WTC11 (cell line): ENCODE data around the gene TTC28. TPM values are rescaled to one million over a fixed set of nuclear protein-coding genes. Genes with fewer than 3 reads are reported as not detected.

ENCODE experiments used
- ATAC-seq: fragments of 200-7000 bp; cut with Tn5 transposase; 2 replicates; pipeline ENCODE4 v1.10.0; 2021; ENCODE audit warnings: mild to moderate bottlenecking, moderate library complexity
- CTCF ChIA-PET: fragments of 300-600 bp; sonication (Branson Sonifier 250); formaldehyde crosslinking; loops from one replicate; lab custom pipeline; 2021; ENCODE audit warnings: antibody characterized with exemption; lab: Charles Lee
- POLR2A ChIA-PET: fragments of 350-600 bp; sonication (Branson Sonifier 250); formaldehyde crosslinking; loops from one replicate; lab custom pipeline; 2021; ENCODE audit warnings: antibody characterized with exemption; lab: Charles Lee
- DNase-seq: peaks from one replicate; pipeline ENCODE4 v3.0.0; 2021; ENCODE audit warnings: low spot score
- H3K27ac Mint-ChIP-seq: 2 replicates; pipeline ENCODE4 v1.8.0; 2021; ENCODE audit warnings: mixed read lengths
- H3K27me3 Mint-ChIP-seq: 2 replicates; pipeline ENCODE4 v1.8.0; 2021; ENCODE audit warnings: low read depth, mild to moderate bottlenecking, moderate library complexity, mixed read lengths
- H3K36me3 Mint-ChIP-seq: 2 replicates; pipeline ENCODE4 v1.8.0; 2021; ENCODE audit warnings: mixed read lengths
- H3K4me1 Mint-ChIP-seq: 2 replicates; pipeline ENCODE4 v1.8.0; 2022; ENCODE audit warnings: mixed read lengths
- H3K4me3 Mint-ChIP-seq: 2 replicates; pipeline ENCODE4 v1.8.0; 2021; ENCODE audit warnings: mild to moderate bottlenecking, moderate library complexity, mixed read lengths
- H3K9me3 Mint-ChIP-seq: 2 replicates; pipeline ENCODE4 v1.8.0; 2021; ENCODE audit warnings: mixed read lengths
- ATF1 ChIP-seq: sonication (generic); formaldehyde crosslinking; IDR thresholded peaks from 2 replicates; pipeline ENCODE4 v1.8.1; 2023; ENCODE audit warnings: mild to moderate bottlenecking, moderate library complexity, missing genetic modification reagents
- ELF4 ChIP-seq: sonication (generic); formaldehyde crosslinking; IDR thresholded peaks from 2 replicates; pipeline ENCODE4 v1.8.1; 2022; ENCODE audit warnings: low read depth, mild to moderate bottlenecking, moderate library complexity, missing genetic modification reagents
- EMX1 ChIP-seq: fragments of 250-450 bp; sonication (Bioruptor Pico); IDR thresholded peaks from 2 replicates; pipeline ENCODE4 v1.8.0; 2021; ENCODE audit warnings: mild to moderate bottlenecking
- IRF2 ChIP-seq: sonication (generic); formaldehyde crosslinking; IDR thresholded peaks from 2 replicates; pipeline ENCODE4 v1.8.0; 2022; ENCODE audit warnings: low read depth, missing genetic modification reagents, borderline replicate concordance
- NR1H2 ChIP-seq: sonication (generic); formaldehyde crosslinking; IDR thresholded peaks from 2 replicates; pipeline ENCODE4 v1.9.0; 2021; ENCODE audit warnings: mild to moderate bottlenecking, moderate library complexity, missing genetic modification reagents
- NR2C2 ChIP-seq: sonication (generic); formaldehyde crosslinking; IDR thresholded peaks from 2 replicates; pipeline ENCODE4 v1.8.0; 2022; ENCODE audit warnings: mild to moderate bottlenecking, missing genetic modification reagents
- PRRX2 ChIP-seq: fragments of 250-450 bp; sonication (Bioruptor Pico); IDR thresholded peaks from 2 replicates; pipeline ENCODE4 v1.8.0; 2021; ENCODE audit warnings: mild to moderate bottlenecking
- SMAD3 ChIP-seq: sonication (generic); formaldehyde crosslinking; IDR thresholded peaks from 2 replicates; pipeline ENCODE4 v1.8.0; 2022; ENCODE audit warnings: missing genetic modification reagents, mild to moderate bottlenecking, borderline replicate concordance
- USF1 ChIP-seq: sonication (generic); formaldehyde crosslinking; IDR thresholded peaks from 2 replicates; pipeline ENCODE4 v1.8.0; 2022; ENCODE audit warnings: mild to moderate bottlenecking, missing genetic modification reagents
- ZMAT4 ChIP-seq: fragments of 250-450 bp; sonication (Bioruptor Pico); IDR thresholded peaks from 2 replicates; pipeline ENCODE4 v1.9.0; 2021; ENCODE audit warnings: mild to moderate bottlenecking
- ZNF219 ChIP-seq: sonication (generic); formaldehyde crosslinking; IDR thresholded peaks from 2 replicates; pipeline ENCODE4 v1.8.0; 2023; ENCODE audit warnings: missing genetic modification reagents, mild to moderate bottlenecking, borderline replicate concordance
- ZNF232 ChIP-seq: sonication (generic); formaldehyde crosslinking; IDR thresholded peaks from 2 replicates; pipeline ENCODE4 v1.8.0; 2022; ENCODE audit warnings: mild to moderate bottlenecking, missing genetic modification reagents
- ZNF317 ChIP-seq: sonication (generic); formaldehyde crosslinking; IDR thresholded peaks from 2 replicates; pipeline ENCODE4 v1.8.1; 2023; ENCODE audit warnings: low read depth, mild to moderate bottlenecking, moderate library complexity, missing genetic modification reagents, borderline replicate concordance
- ZNF416 ChIP-seq: fragments of 250-450 bp; sonication (Bioruptor Pico); IDR thresholded peaks from 2 replicates; pipeline ENCODE4 v1.9.0; 2021; ENCODE audit warnings: mild to moderate bottlenecking, inconsistent platforms
- ZNF532 ChIP-seq: fragments of 250-450 bp; sonication (Bioruptor Pico); IDR thresholded peaks from 2 replicates; pipeline ENCODE4 v1.9.0; 2021; ENCODE audit warnings: mild to moderate bottlenecking, borderline replicate concordance
- ZSCAN18 ChIP-seq: fragments of 250-450 bp; sonication (Bioruptor Pico); IDR thresholded peaks from 2 replicates; pipeline ENCODE4 v2.1.2; 2022; ENCODE audit warnings: mild to moderate bottlenecking, moderate library complexity
- total RNA-seq: library from RNA; stranded (reverse); gene quantifications from 3 replicates; pipeline ENCODE4 v1.2.3, GENCODE V29; 2021
- TF ChIP-seq, protein P1 (sequence below): sonication (generic); formaldehyde crosslinking; IDR thresholded peaks from 2 replicates; pipeline ENCODE4 v1.8.1; 2022; ENCODE audit warnings: mild to moderate bottlenecking, missing genetic modification reagents, moderate library complexity, borderline replicate concordance
- TF ChIP-seq, protein P2 (sequence below): sonication (generic); formaldehyde crosslinking; IDR thresholded peaks from 2 replicates; pipeline ENCODE4 v1.8.0; 2023; ENCODE audit warnings: mild to moderate bottlenecking, missing genetic modification reagents

TTC28 gene
- total RNA-seq, 1 experiment from 2014 or later: 13.0 TPM

GRCh38 chr22:28585324-28585723 lies 94.3 kb downstream of the TTC28 start:
- H3K27me3 Mint-ChIP-seq: no peaks in the 10 kb centered on the region; the same call in 1 of the 2 replicates
- POLR2A ChIA-PET: no interaction called here
- no peak for ATAC-seq
- peaks cover 13% of the 10 kb centered on the region; the same call in 1 of the 2 replicates for H3K4me1 Mint-ChIP-seq
- TF ChIP-seq ZNF416 (CRISPR knock-in tag) (no peak), EMX1 (CRISPR knock-in tag) (no peak), SMAD3 (no peak), ZNF532 (CRISPR knock-in tag) (no peak)
- no peak overlapping the region for H3K27ac Mint-ChIP-seq
- H3K36me3 Mint-ChIP-seq: no peaks in the 10 kb centered on the region
- no peak overlapping the region for H3K4me3 Mint-ChIP-seq
- no peaks in the 10 kb centered on the region for H3K9me3 Mint-ChIP-seq
- peak; percentile 45 for DNase-seq
- CTCF ChIA-PET: interaction anchor here (0.7 to 1.2 kb wide), 2 partner anchors 565 to 660 kb away, joined by 3 to 4 read pairs; no protein-coding TSS in a partner anchor

DNA sequence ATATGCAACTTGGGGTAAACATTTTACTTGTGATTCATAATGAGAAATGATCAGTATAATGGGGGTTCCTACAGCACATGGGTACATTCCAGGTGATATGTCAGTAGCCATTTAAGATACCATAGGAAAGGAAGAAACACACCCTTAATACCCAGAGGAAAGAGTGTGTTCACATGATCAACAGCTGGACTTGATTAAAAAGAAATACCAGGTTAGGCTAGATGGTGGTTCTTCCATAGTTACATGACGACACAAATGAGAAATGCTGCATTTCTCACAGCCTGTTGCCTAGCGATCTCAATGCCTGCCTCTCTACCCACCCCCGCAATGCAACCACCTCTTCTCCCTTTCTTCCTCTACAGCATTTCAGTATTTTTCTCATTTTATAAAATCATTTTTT lies 96.8 kb downstream of the TTC28 start:
- Mint-ChIP-seq H3K4me1 (peaks cover 13% of the 10 kb centered on the region; the same call in 1 of the 2 replicates), H3K27me3 (no peaks in the 10 kb centered on the region; the same call in 1 of the 2 replicates), H3K9me3 (no peaks in the 10 kb centered on the region), H3K36me3 (no peaks in the 10 kb centered on the region), H3K4me3 (no peak overlapping the region), H3K27ac (no peak overlapping the region)
- ChIA-PET POLR2A (no interaction called here), CTCF (interaction anchor here (1.0 kb wide), 1 partner anchor 531 kb away, joined by 4 read pairs; no protein-coding TSS in a partner anchor)
- DNase-seq (no peak), ATAC-seq (no peak)
- TF ChIP-seq NR2C2: no peak
- no peak for TF ChIP-seq ZSCAN18 (CRISPR knock-in tag)
- TF ChIP-seq ZMAT4 (CRISPR knock-in tag): no peak
- no peak for TF ChIP-seq ZNF532 (CRISPR knock-in tag)
- TF ChIP-seq, protein P1, sequence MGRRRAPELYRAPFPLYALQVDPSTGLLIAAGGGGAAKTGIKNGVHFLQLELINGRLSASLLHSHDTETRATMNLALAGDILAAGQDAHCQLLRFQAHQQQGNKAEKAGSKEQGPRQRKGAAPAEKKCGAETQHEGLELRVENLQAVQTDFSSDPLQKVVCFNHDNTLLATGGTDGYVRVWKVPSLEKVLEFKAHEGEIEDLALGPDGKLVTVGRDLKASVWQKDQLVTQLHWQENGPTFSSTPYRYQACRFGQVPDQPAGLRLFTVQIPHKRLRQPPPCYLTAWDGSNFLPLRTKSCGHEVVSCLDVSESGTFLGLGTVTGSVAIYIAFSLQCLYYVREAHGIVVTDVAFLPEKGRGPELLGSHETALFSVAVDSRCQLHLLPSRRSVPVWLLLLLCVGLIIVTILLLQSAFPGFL: no peak
- TF ChIP-seq ZNF317 (CRISPR knock-in tag): no peak
- TF ChIP-seq PRRX2 (CRISPR knock-in tag): no peak
- TF ChIP-seq EMX1 (CRISPR knock-in tag): no peak
- no peak for TF ChIP-seq IRF2
- no peak for TF ChIP-seq SMAD3
- TF ChIP-seq ATF1 (CRISPR knock-in tag): no peak
- TF ChIP-seq ELF4 (CRISPR knock-in tag): no peak
- TF ChIP-seq ZNF232 (CRISPR knock-in tag): no peak
- no peak for TF ChIP-seq NR1H2 (CRISPR knock-in tag)
- no peak for TF ChIP-seq USF1 (CRISPR knock-in tag)
- TF ChIP-seq ZNF219: no peak
- TF ChIP-seq, protein P2, sequence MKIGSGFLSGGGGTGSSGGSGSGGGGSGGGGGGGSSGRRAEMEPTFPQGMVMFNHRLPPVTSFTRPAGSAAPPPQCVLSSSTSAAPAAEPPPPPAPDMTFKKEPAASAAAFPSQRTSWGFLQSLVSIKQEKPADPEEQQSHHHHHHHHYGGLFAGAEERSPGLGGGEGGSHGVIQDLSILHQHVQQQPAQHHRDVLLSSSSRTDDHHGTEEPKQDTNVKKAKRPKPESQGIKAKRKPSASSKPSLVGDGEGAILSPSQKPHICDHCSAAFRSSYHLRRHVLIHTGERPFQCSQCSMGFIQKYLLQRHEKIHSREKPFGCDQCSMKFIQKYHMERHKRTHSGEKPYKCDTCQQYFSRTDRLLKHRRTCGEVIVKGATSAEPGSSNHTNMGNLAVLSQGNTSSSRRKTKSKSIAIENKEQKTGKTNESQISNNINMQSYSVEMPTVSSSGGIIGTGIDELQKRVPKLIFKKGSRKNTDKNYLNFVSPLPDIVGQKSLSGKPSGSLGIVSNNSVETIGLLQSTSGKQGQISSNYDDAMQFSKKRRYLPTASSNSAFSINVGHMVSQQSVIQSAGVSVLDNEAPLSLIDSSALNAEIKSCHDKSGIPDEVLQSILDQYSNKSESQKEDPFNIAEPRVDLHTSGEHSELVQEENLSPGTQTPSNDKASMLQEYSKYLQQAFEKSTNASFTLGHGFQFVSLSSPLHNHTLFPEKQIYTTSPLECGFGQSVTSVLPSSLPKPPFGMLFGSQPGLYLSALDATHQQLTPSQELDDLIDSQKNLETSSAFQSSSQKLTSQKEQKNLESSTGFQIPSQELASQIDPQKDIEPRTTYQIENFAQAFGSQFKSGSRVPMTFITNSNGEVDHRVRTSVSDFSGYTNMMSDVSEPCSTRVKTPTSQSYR: no peak
